NOMO-1 treated with DMSO at 0.1 percent for 48 hours (cell line): Measurements from ENCODE around the gene NUP214.
A peak's percentile ranks its signal among the peaks of the same experiment; 100 is the strongest.
"Not testable (repeated sequence)": the region's sequence is repeated elsewhere in the genome, so short reads cannot be mapped to it uniquely, and the experiment has no call there.

Source experiments
- DNase-seq: peaks from one replicate; lab custom pipeline; 2025; ENCODE audit not compliant: unreplicated experiment; lab: John Stamatoyannopoulos, UW

The NUP214 gene

GRCh38 chr9:131257266-131258025, 132.1 kb downstream of the NUP214 start:
- no peak for DNase-seq

GRCh38 chr9:131258186-131258585, 132.8 kb downstream of the NUP214 start:
- DNase-seq: no peak

- no peak for DNase-seq
These were observed 133.5 kb downstream of the NUP214 start for GRCh38 chr9:131258698-131259431.

GRCh38 chr9:131259432-131259898, 134.1 kb downstream of the NUP214 start:
- DNase-seq: no peak

- no peak for DNase-seq
These were observed 134.7 kb downstream of the NUP214 start for GRCh38 chr9:131259916-131260597.

- no peak for DNase-seq
These were observed 135.5 kb downstream of the NUP214 start for GRCh38 chr9:131260751-131261452.

- DNase-seq: peak; percentile 60
These were observed 137.1 kb downstream of the NUP214 start for GRCh38 chr9:131262327-131263032.

- DNase-seq: not testable (repeated sequence)
These were observed 137.6 kb downstream of the NUP214 start for GRCh38 chr9:131263033-131263343.

- DNase-seq: no peak
These were observed 138.3 kb downstream of the NUP214 start for GRCh38 chr9:131263701-131264100.

GRCh38 chr9:131264231-131264630, 138.8 kb downstream of the NUP214 start:
- DNase-seq: no peak

GRCh38 chr9:131266266-131267229, 141.2 kb downstream of the NUP214 start:
- no peak for DNase-seq

- peak; percentile 74 for DNase-seq
These were observed 145.0 kb downstream of the NUP214 start for GRCh38 chr9:131270171-131271015.

GRCh38 chr9:131271016-131271273, 145.6 kb downstream of the NUP214 start:
- DNase-seq: not testable (repeated sequence)

- DNase-seq: no peak
These were observed 146.1 kb downstream of the NUP214 start for GRCh38 chr9:131271506-131271931.

GRCh38 chr9:131272212-131272611, 146.8 kb downstream of the NUP214 start:
- DNase-seq: no peak

- peak; percentile 16 for DNase-seq
These were observed 147.9 kb downstream of the NUP214 start for GRCh38 chr9:131273146-131273855.

- DNase-seq: peak; percentile 25
These were observed 148.7 kb downstream of the NUP214 start for GRCh38 chr9:131273856-131274673.
